HCT116 (cell line): ENCODE measurements around the gene DEFB116.

Experiments used
- ATF3 ChIP-seq: IDR thresholded peaks from 2 replicates; pipeline ENCODE4 v1.6.1; 2012
- CTCF ChIP-seq, 3 experiments: fragments of 200-600 bp in 1 of 3; sonication (generic) in 1 of 3; IDR thresholded peaks in 2 of 3; conservative IDR thresholded peaks in 1 of 3; 2 replicates each; pipeline ENCODE4 v1.5.1; 2012 to 2017; ENCODE audit warnings: low read depth in 2 of 3, low read length in 2 of 3, antibody characterized with exemption in 1 of 3, borderline replicate concordance in 1 of 3, control low read depth in 1 of 3, mild to moderate bottlenecking in 1 of 3, mixed read lengths in 1 of 3, mixed run types in 1 of 3, moderate library complexity in 1 of 3; ENCODE audit not compliant: insufficient read depth in 1 of 3
- EZH2phosphoT487 ChIP-seq: fragments of 200-600 bp; IDR thresholded peaks from 2 replicates; pipeline ENCODE4 v1.6.1; 2018; ENCODE audit warnings: antibody characterized with exemption, borderline replicate concordance
- MAX ChIP-seq: IDR thresholded peaks from 2 replicates; pipeline ENCODE4 v1.6.1; 2012
- POLR2A ChIP-seq: IDR thresholded peaks from 2 replicates; pipeline ENCODE4 v1.7.0; 2011; ENCODE audit warnings: borderline replicate concordance; ENCODE audit not compliant: insufficient read depth, insufficient read length; ENCODE audit errors: extremely low read depth
- REST ChIP-seq: IDR thresholded peaks from 2 replicates; pipeline ENCODE4 v1.6.1; 2012; ENCODE audit warnings: low read depth
- SP1 ChIP-seq: IDR thresholded peaks from 2 replicates; pipeline ENCODE4 v1.6.1; 2012; ENCODE audit warnings: low read depth
- SRF ChIP-seq: IDR thresholded peaks from 2 replicates; pipeline ENCODE4 v1.6.1; 2012; ENCODE audit warnings: low read depth
- YY1 ChIP-seq: IDR thresholded peaks from 2 replicates; pipeline ENCODE4 v1.6.1; 2011; ENCODE audit warnings: low read length, low read depth, moderate library complexity, mild to moderate bottlenecking; ENCODE audit not compliant: insufficient replicate concordance; ENCODE audit errors: extremely low read depth
- ZNF274 ChIP-seq: fragments of 200-500 bp; sonication (Bioruptor generic); IDR thresholded peaks from 2 replicates; pipeline ENCODE4 v1.6.1; 2014; ENCODE audit warnings: mild to moderate bottlenecking, low read depth, low read length, inconsistent platforms

- no peak for TF ChIP-seq CTCF (IDR thresholded peaks at IDR 0.05 in 2 of 3, conservative IDR thresholded peaks at IDR 0.05 in 1 of 3; ENCODE audit: borderline replicate concordance in 1 of 3, insufficient read depth in 1 of 3, low read depth in 2 of 3, low read length in 2 of 3)
- TF ChIP-seq MAX, result no peak
- TF ChIP-seq ZNF274, result no peak
- TF ChIP-seq ATF3, result no peak
- TF ChIP-seq EZH2phosphoT487, result no peak
- TF ChIP-seq SP1, result no peak
- TF ChIP-seq POLR2A, result no peak
- TF ChIP-seq YY1, result no peak
- no peak for TF ChIP-seq REST
- no peak for TF ChIP-seq SRF
These were observed 30.2 kb downstream of the DEFB116 start for GRCh38 chr20:31278178-31278577.
